Colon (tissue), 2 donors: ENCODE measurements around the gene SMIM24.
"Not testable (repeated sequence)": the region's sequence is repeated elsewhere in the genome, so short reads cannot be mapped to it uniquely, and the experiment has no call there.

ENCODE experiments used
- FAIRE-seq: peaks from 2 replicates; lab custom pipeline; 2012; peaks lifted over from hg19 to GRCh38; lab: Jason Lieb, UNC
- donor health status: control.
- donor health status: control.

Gene SMIM24

GRCh38 chr19:3433313-3433712 lies 47.0 kb downstream of the SMIM24 start:
- no peak for FAIRE-seq

- FAIRE-seq, result no peak
Observed at GRCh38 chr19:3431760-3432397, 48.4 kb downstream of the SMIM24 start.

GRCh38 chr19:3430366-3430680 lies 50.0 kb downstream of the SMIM24 start:
- FAIRE-seq, result not testable (repeated sequence)

DNA sequence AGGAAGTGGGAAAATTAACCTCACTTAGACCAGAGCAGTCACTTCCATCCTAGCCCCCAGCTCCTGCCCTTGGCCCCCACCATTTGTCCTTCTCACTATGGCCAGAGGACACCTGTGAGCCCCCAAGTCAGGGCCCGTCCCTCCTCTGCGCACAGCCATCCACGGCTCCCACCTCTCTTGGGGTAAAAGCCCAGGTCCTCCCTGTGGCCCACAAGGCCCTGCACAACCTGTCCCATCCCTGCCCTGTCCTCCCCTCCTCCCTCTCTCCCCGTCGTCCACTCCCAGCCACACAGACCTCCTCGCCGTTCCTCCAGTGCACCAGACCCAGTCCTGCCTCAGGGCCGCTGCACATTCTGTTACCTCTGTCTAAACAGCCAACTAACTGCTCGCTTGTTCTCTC lies 53.9 kb downstream of the SMIM24 start:
- no peak for FAIRE-seq
